ENCODE data around the gene NXPE3. TPM values are rescaled to one million over a fixed set of nuclear protein-coding genes. Genes with fewer than 3 reads are reported as not detected.
A peak's percentile ranks its signal among the peaks of the same experiment; 100 is the strongest.

The NXPE3 gene
- total and polyA plus RNA-seq, 9 of the 15 experiments (the other 6 are each of a cell fraction or from before 2014, with no cell fraction given) = 0.25 to 2.5 (median 0.95) TPM

GRCh38 chr3:101780661-101781060 is 1.6 kb downstream of the NXPE3 start:
- POLR2A ChIA-PET = no interaction called here
- WGBS (ENCODE audit: insufficient coverage, low coverage, missing lambda C conversion rate) = 28% methylated on average over 2 of the region's 2 CpGs
- no peaks in the 10 kb centered on the region for H3K27me3 ChIP-seq (ENCODE audit: control insufficient read depth in 2 of 2, insufficient read depth in 2 of 2, low read length in 2 of 2)
- no peaks in the 10 kb centered on the region for H3K9me3 ChIP-seq (replicated peaks; ENCODE audit: control insufficient read depth, insufficient read depth, low read depth, low read length)
- H3K9ac ChIP-seq (ENCODE audit: insufficient read depth in 1 of 2, low read depth in 2 of 2, low read length in 2 of 2) = no peak overlapping the region
- H3K4me3 ChIP-seq = no peak overlapping the region
- H3K4me2 ChIP-seq (ENCODE audit: insufficient read depth, low read length) = no peak overlapping the region
- ATAC-seq (no peak; the same call in 2 of the 3 replicates), DNase-seq (ENCODE audit: extremely low read depth in 1 of 4, low spot score in 3 of 4) (peak in 3 of 4 experiments; percentile 11 to 51 (median 19)), FAIRE-seq (no peak)
- H3K27ac ChIP-seq (ENCODE audit: extremely low read depth, low read depth, low read length) = no peak overlapping the region
- in situ Hi-C loops (cut with MboI) (no loop called here), intact Hi-C loops (cut with micrococcal nuclease) (no loop called here)
- H3K9me1 ChIP-seq (ENCODE audit: control insufficient read depth, insufficient read depth, low read length) = no peaks in the 10 kb centered on the region
- CTCF ChIA-PET (ENCODE audit: low intra/inter-chr PET ratio) = no interaction called here
- no TSS peak for BruUV-seq (replicated peaks)
- H3K36me3 ChIP-seq (ENCODE audit: control insufficient read depth, insufficient read depth, low read length) = no peaks in the 10 kb centered on the region
- H4K20me1 ChIP-seq (replicated peaks; ENCODE audit: control insufficient read depth, insufficient read depth, low read length) = no peaks in the 10 kb centered on the region
- H3K4me1 ChIP-seq (replicated peaks in 1 of 2; ENCODE audit: control insufficient read depth in 2 of 2, insufficient read depth in 2 of 2, low read length in 2 of 2) = peaks cover 12 to 17% of the 10 kb centered on the region in 2 experiments; a peak in 4 of 5 replicates
- no peak overlapping the region for H2AFZ ChIP-seq (ENCODE audit: low read depth, low read length)
- H3K79me2 ChIP-seq (ENCODE audit: control insufficient read depth, insufficient read depth, low read length) = no peaks in the 10 kb centered on the region
- TF ChIP-seq SMAD4 (CRISPR knock-in tag; conservative IDR thresholded peaks at IDR 0.05) (no peak), ZBTB1 (CRISPR knock-in tag; IDR thresholded peaks at IDR 0.05; ENCODE audit: borderline replicate concordance, low read depth) (no peak), TCF15 (CRISPR knock-in tag; IDR thresholded peaks at IDR 0.05) (no peak), ARNT (IDR thresholded peaks at IDR 0.05) (no peak), ZNF707 (CRISPR knock-in tag; conservative IDR thresholded peaks at IDR 0.05) (no peak), ZNF143 (CRISPR knock-in tag; IDR thresholded peaks at IDR 0.05) (no peak), E2F6 (IDR thresholded peaks at IDR 0.05; ENCODE audit: borderline replicate concordance in 1 of 2, extremely low read depth in 1 of 2, insufficient read depth in 1 of 2, insufficient read length in 1 of 2, low read depth in 1 of 2, low read length in 1 of 2, poor library complexity in 1 of 2, severe bottlenecking in 1 of 2) (peak in 1 of 2 experiments; percentile 43), SMARCA5 (IDR thresholded peaks at IDR 0.05) (no peak), HNRNPUL1 (IDR thresholded peaks at IDR 0.05; ENCODE audit: low read length) (no peak), CC2D1A (IDR thresholded peaks at IDR 0.05) (no peak), U2AF2 (optimal IDR thresholded peaks at IDR 0.05; ENCODE audit: low read depth, low read length) (no peak), EP400 (IDR thresholded peaks at IDR 0.05) (no peak), STAT5A (IDR thresholded peaks at IDR 0.05; ENCODE audit: borderline replicate concordance, low read length) (no peak), CREB5 (CRISPR knock-in tag; IDR thresholded peaks at IDR 0.05) (no peak), CHCHD3 (CRISPR knock-in tag; IDR thresholded peaks at IDR 0.05) (no peak), POLR2B (IDR thresholded peaks at IDR 0.05; ENCODE audit: low read depth, partially characterized antibody) (no peak), ELF2 (CRISPR knock-in tag; IDR thresholded peaks at IDR 0.05) (no peak), NEUROD1 (IDR thresholded peaks at IDR 0.05; ENCODE audit: borderline replicate concordance, low read depth, low read length, partially characterized antibody) (no peak), ESRRA (IDR thresholded peaks at IDR 0.05; ENCODE audit: borderline replicate concordance, low read depth) (no peak), RBBP5 (IDR thresholded peaks at IDR 0.05; ENCODE audit: borderline replicate concordance, insufficient read depth, low read length, poor library complexity, severe bottlenecking) (no peak), BRCA1 (IDR thresholded peaks at IDR 0.05) (no peak), BRCA1 (CRISPR knock-in tag; IDR thresholded peaks at IDR 0.05) (no peak), HCFC1 (IDR thresholded peaks at IDR 0.05; ENCODE audit: low read depth, low read length) (no peak)

All from K562 (cell line).